Caco-2 (cell line): Measurements from ENCODE around the gene HK1. TPM values are rescaled to one million over a fixed set of nuclear protein-coding genes. Genes with fewer than 3 reads are reported as not detected.

ENCODE experiments used
- BruUV-seq: library from RNA; stranded (reverse); fragments of 400-500 nt; replicated peaks from 2 replicates; lab custom pipeline; 2021; lab: Mats Ljungman, UMichigan
- CTCF ChIA-PET: fragments of 300-600 bp; sonication (Branson Sonifier 250); formaldehyde crosslinking; loops from one replicate; lab custom pipeline; 2022; ENCODE audit warnings: antibody characterized with exemption; lab: Charles Lee
- POLR2A ChIA-PET: fragments of 300-600 bp; sonication (Branson Sonifier 250); formaldehyde crosslinking; loops from one replicate; lab custom pipeline; 2022; ENCODE audit warnings: antibody characterized with exemption; lab: Charles Lee
- DNase-seq, 2 experiments: peaks; one replicate each; pipeline versions ENCODE4 v3.0.0 to v3.0.0-alpha.2; 2020 to 2022
- H3K27me3 ChIP-seq: replicated peaks from 2 replicates; pipeline ENCODE4 v1.6.0; 2011; ENCODE audit warnings: low read length; ENCODE audit not compliant: control insufficient read depth, insufficient read depth
- H3K36me3 ChIP-seq: 2 replicates; pipeline ENCODE4 v1.5.1; 2011; ENCODE audit warnings: low read length; ENCODE audit not compliant: control insufficient read depth, insufficient read depth
- H3K4me1 ChIP-seq: fragments of 250-450 bp; sonication (Bioruptor Pico); 2 replicates; pipeline ENCODE4 v1.5.1; 2020; ENCODE audit warnings: mild to moderate bottlenecking
- H3K4me3 ChIP-seq: 2 replicates; pipeline ENCODE4 v1.5.1; 2011; ENCODE audit warnings: low read depth, mild to moderate bottlenecking, control low read depth, low read length
- H3K9me3 ChIP-seq: fragments of 250-450 bp; sonication (Bioruptor Pico); 2 replicates; pipeline ENCODE4 v1.5.1; 2020; ENCODE audit warnings: mild to moderate bottlenecking, moderate library complexity
- H3K27ac Mint-ChIP-seq: one replicate; pipeline ENCODE4 v1.8.0; 2022; ENCODE audit warnings: mixed read lengths; ENCODE audit not compliant: unreplicated experiment
- H3K27me3 Mint-ChIP-seq: one replicate; pipeline ENCODE4 v1.8.0; 2022; ENCODE audit warnings: mixed read lengths; ENCODE audit not compliant: insufficient read depth, unreplicated experiment
- H3K36me3 Mint-ChIP-seq: one replicate; pipeline ENCODE4 v1.8.0; 2022; ENCODE audit warnings: mild to moderate bottlenecking, mixed read lengths; ENCODE audit not compliant: insufficient read depth, unreplicated experiment
- H3K4me1 Mint-ChIP-seq: one replicate; pipeline ENCODE4 v1.8.0; 2022; ENCODE audit warnings: low read depth, mixed read lengths; ENCODE audit not compliant: unreplicated experiment
- H3K4me3 Mint-ChIP-seq: one replicate; pipeline ENCODE4 v1.8.0; 2022; ENCODE audit warnings: mild to moderate bottlenecking, moderate library complexity, mixed read lengths; ENCODE audit not compliant: unreplicated experiment
- H3K9me3 Mint-ChIP-seq: one replicate; pipeline ENCODE4 v1.8.0; 2022; ENCODE audit warnings: mixed read lengths; ENCODE audit not compliant: unreplicated experiment
- intact Hi-C: fragments of 100-400 bp; cut with micrococcal nuclease; formaldehyde crosslinking; loops from one replicate; pipeline ENCODE4 v1.10.0; 2022; ENCODE audit not compliant: unreplicated experiment
- total RNA-seq: library from RNA; stranded (reverse); gene quantifications from 2 replicates; pipeline ENCODE4 v1.2.3, GENCODE V29; 2022
- TF ChIP-seq, protein P1 (sequence below), 2 experiments: fragments of 200-600 bp in 1 of 2; IDR thresholded peaks; 1 replicate in 1 of 2; 2 replicates in 1 of 2; pipeline versions ENCODE4 v1.5.1 to v1.8.0; 2011 to 2022; ENCODE audit warnings: antibody characterized with exemption in 1 of 2, control low read depth in 1 of 2, inconsistent platforms in 1 of 2, low read depth in 1 of 2, low read length in 1 of 2, mild to moderate bottlenecking in 1 of 2, moderate library complexity in 1 of 2; ENCODE audit not compliant: insufficient read depth in 1 of 2, severe bottlenecking in 1 of 2, unreplicated experiment in 1 of 2

HK1 gene
- total RNA-seq, 1 experiment from 2014 or later = 35.4 TPM

- peaks cover 45% of the 10 kb centered on the region for H3K4me1 Mint-ChIP-seq
- peak; percentile 97 to 99 for DNase-seq
- intact Hi-C loops = loop anchor here (1.0 kb wide), 2 partner anchors 13 to 25 kb away; no protein-coding TSS in a partner anchor
- POLR2A ChIA-PET = interaction anchor here (0.5 to 2.1 kb wide), 12 partner anchors 9 to 624 kb away, joined by 3 to 11 read pairs (median 4); partner anchors contain the start of gene STOX1
- Histone ChIP-seq H3K4me3 (peak within 1 kb of the TSS; percentile 74), H3K9me3 (no peaks in the 10 kb centered on the region), H3K36me3 (no peaks in the 10 kb centered on the region), H3K27me3 (no peaks in the 10 kb centered on the region), H3K4me1 (peaks cover 44% of the 10 kb centered on the region)
- peak within 1 kb of the TSS; percentile 78 for H3K4me3 Mint-ChIP-seq
- no peaks in the 10 kb centered on the region for H3K27me3 Mint-ChIP-seq
- peaks cover 29% of the 10 kb centered on the region for H3K36me3 Mint-ChIP-seq
- peak within 1 kb of the TSS; percentile 81 for H3K27ac Mint-ChIP-seq
- H3K9me3 Mint-ChIP-seq = no peaks in the 10 kb centered on the region
- CTCF ChIA-PET = interaction anchor here (0.5 to 3.9 kb wide), 13 partner anchors 9 to 695 kb away, joined by 3 to 38 read pairs (median 4); partner anchors contain the start of gene TYSND1
- BruUV-seq = no TSS peak
- TF ChIP-seq, protein P1, sequence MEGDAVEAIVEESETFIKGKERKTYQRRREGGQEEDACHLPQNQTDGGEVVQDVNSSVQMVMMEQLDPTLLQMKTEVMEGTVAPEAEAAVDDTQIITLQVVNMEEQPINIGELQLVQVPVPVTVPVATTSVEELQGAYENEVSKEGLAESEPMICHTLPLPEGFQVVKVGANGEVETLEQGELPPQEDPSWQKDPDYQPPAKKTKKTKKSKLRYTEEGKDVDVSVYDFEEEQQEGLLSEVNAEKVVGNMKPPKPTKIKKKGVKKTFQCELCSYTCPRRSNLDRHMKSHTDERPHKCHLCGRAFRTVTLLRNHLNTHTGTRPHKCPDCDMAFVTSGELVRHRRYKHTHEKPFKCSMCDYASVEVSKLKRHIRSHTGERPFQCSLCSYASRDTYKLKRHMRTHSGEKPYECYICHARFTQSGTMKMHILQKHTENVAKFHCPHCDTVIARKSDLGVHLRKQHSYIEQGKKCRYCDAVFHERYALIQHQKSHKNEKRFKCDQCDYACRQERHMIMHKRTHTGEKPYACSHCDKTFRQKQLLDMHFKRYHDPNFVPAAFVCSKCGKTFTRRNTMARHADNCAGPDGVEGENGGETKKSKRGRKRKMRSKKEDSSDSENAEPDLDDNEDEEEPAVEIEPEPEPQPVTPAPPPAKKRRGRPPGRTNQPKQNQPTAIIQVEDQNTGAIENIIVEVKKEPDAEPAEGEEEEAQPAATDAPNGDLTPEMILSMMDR (IDR thresholded peaks at IDR 0.05; ENCODE audit: insufficient read depth in 1 of 2, low read depth in 1 of 2, low read length in 1 of 2, severe bottlenecking in 1 of 2, unreplicated experiment in 1 of 2) = peak in 1 of 2 experiments; percentile 38
Observed at GRCh38 chr10:69451209-69451783, 173.0 kb downstream of the HK1 start, which contains the start of gene TSPAN15. Gene TSPAN15, plus strand, starts transcription at chr10:69451465. Its CDS starts 130 bp downstream, at chr10:69451595.

Other genes starting within 250 kb of the HK1 start
- gene SRGN, start 190.4 kb upstream of the HK1 start, total RNA-seq = not detected in 2 replicates
- 133 and 143 TPM in 2 replicates for gene VPS26A, start 154.3 kb upstream of the HK1 start, total RNA-seq
- gene SUPV3L1, start 98.3 kb upstream of the HK1 start, total RNA-seq = 77.1 and 79.2 TPM in 2 replicates
- gene HKDC1, start 58.2 kb upstream of the HK1 start, total RNA-seq = 18.7 and 24.5 TPM in 2 replicates
- 0.57 and 0.60 TPM in 2 replicates for gene TACR2, start 138.4 kb downstream of the HK1 start, total RNA-seq
- gene TSPAN15, start 173.0 kb downstream of the HK1 start, total RNA-seq = 86.5 and 89.0 TPM in 2 replicates